Body of pancreas (tissue), 4 donors: ENCODE results near the gene ADGRD2. TPM values are rescaled to one million over a fixed set of nuclear protein-coding genes. Genes with fewer than 3 reads are reported as not detected.

Experiments used
- ATAC-seq: fragments of 150-250 bp; one replicate; pipeline ENCODE4 v1.9.1; 2016
- DNase-seq, 4 donors: peaks; one replicate each; pipeline ENCODE4 v3.0.0-alpha.2; 2019
- H3K27ac ChIP-seq, 4 donors: fragments of 200-600 bp; sonication (generic); 1 replicate in 3 of 4; 2 replicates in 1 of 4; pipeline versions ENCODE4 v1.5.1 to v1.6.1; 2016 to 2019; ENCODE audit warnings: mild to moderate bottlenecking in 1 of 4, mixed read lengths in 1 of 4, moderate library complexity in 1 of 4
- H3K27me3 ChIP-seq, 2 donors: fragments of 200-600 bp; sonication (generic); one replicate each; pipeline ENCODE4 v1.6.0; 2016; ENCODE audit warnings: mild to moderate bottlenecking in 1 of 2
- H3K36me3 ChIP-seq, 2 donors: fragments of 200-600 bp; sonication (generic); replicated peaks in 1 of 2; 2 replicates each; pipeline ENCODE4 v1.5.1; 2016; ENCODE audit warnings: low read depth in 2 of 2; ENCODE audit not compliant: insufficient read depth in 1 of 2
- H3K4me1 ChIP-seq: fragments of 200-600 bp; sonication (generic); one replicate; pipeline ENCODE4 v1.6.0; 2016
- H3K4me3 ChIP-seq, 2 donors: fragments of 200-600 bp; sonication (generic); 1 replicate in 1 of 2; 2 replicates in 1 of 2; pipeline ENCODE4 v1.5.1; 2016 to 2019
- H3K9me3 ChIP-seq, 3 donors: fragments of 200-600 bp; sonication (generic); 1 replicate in 2 of 3; 2 replicates in 1 of 3; pipeline ENCODE4 v1.5.1; 2016
- POLR2A ChIP-seq, 3 donors: fragments of 450-650 bp; IDR thresholded peaks; one replicate each; pipeline ENCODE4 v1.6.1; 2016; ENCODE audit warnings: antibody characterized with exemption in 3 of 3, mild to moderate bottlenecking in 2 of 3
- WGBS, 2 donors: methylation state at CpG; one replicate each; pipeline ENCODE4 v1.1.5; 2017; 5-methylcytosine and 5-hydroxymethylcytosine counted together
- intact Hi-C: fragments of 100-400 bp; cut with DNase I; formaldehyde crosslinking; loops from one replicate; pipeline ENCODE4 v1.15.1; 2023
- total RNA-seq, 2 donors: library from RNA; depleted of rRNA; stranded (reverse); fragments of >200 nt; gene quantifications; one replicate each; pipeline ENCODE4 v1.1.0, GENCODE V29; 2016
- TF ChIP-seq, protein P1 (sequence below), 7 experiments: fragments of 450-650 bp in 4 of 7; fragments of 200-600 bp in 3 of 7; sonication (generic) in 3 of 7; IDR thresholded peaks; one replicate each; pipeline ENCODE4 v1.5.1; 2016 to 2019; ENCODE audit warnings: antibody characterized with exemption in 7 of 7

ADGRD2 gene
- total RNA-seq, 2 donors from 2014 or later, result not detected

DNA sequence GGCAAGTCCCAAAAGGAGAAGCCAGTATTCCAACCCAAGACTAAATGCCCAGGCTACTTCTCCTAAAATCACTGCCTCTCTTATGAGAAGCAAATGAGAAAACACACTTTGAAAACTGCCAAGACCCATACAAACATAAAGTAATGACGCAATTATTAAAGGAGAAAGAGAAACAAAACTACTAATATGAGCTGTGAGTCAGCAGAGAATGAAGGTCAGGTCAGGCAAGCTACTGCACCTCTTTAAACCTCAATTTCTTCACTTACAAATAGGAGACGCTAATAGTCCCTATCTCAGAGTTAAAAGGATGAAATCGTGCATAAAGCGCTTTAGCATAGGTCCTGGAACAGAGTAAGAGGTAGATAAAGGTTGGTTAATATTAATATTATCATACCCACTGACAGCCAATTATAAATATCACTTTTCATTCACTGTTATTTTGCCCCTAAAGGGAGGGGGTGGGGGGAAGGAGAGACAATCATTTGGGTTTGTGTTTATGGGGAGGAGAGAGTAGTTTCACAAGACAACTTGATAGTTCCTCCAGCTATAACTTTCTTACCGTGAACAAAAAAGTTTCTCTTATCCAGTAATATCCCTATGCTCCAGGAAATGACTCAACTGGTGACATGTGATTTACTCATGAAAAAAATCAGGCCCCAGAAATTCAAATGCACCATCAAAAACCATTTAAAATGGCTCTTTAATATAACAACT is 38.6 kb upstream of the ADGRD2 start:
- peaks cover 0 to 30% of the 10 kb centered on the region in 2 donors for H3K36me3 ChIP-seq
- H3K27me3 ChIP-seq, result no peaks in the 10 kb centered on the region
- ATAC-seq (no peak), DNase-seq (no peak)
- no peak for TF ChIP-seq POLR2A (IDR thresholded peaks at IDR 0.05)
- TF ChIP-seq, protein P1, sequence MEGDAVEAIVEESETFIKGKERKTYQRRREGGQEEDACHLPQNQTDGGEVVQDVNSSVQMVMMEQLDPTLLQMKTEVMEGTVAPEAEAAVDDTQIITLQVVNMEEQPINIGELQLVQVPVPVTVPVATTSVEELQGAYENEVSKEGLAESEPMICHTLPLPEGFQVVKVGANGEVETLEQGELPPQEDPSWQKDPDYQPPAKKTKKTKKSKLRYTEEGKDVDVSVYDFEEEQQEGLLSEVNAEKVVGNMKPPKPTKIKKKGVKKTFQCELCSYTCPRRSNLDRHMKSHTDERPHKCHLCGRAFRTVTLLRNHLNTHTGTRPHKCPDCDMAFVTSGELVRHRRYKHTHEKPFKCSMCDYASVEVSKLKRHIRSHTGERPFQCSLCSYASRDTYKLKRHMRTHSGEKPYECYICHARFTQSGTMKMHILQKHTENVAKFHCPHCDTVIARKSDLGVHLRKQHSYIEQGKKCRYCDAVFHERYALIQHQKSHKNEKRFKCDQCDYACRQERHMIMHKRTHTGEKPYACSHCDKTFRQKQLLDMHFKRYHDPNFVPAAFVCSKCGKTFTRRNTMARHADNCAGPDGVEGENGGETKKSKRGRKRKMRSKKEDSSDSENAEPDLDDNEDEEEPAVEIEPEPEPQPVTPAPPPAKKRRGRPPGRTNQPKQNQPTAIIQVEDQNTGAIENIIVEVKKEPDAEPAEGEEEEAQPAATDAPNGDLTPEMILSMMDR (IDR thresholded peaks at IDR 0.05), result no peak
- H3K4me3 ChIP-seq, result no peak overlapping the region
- no peaks in the 10 kb centered on the region for H3K9me3 ChIP-seq
- H3K4me1 ChIP-seq, result peaks cover 20% of the 10 kb centered on the region
- intact Hi-C loops, result no loop called here
- WGBS, 2 donors, result 77 to 80% methylated on average over 5 of the region's 5 CpGs
- no peak overlapping the region for H3K27ac ChIP-seq

DNA sequence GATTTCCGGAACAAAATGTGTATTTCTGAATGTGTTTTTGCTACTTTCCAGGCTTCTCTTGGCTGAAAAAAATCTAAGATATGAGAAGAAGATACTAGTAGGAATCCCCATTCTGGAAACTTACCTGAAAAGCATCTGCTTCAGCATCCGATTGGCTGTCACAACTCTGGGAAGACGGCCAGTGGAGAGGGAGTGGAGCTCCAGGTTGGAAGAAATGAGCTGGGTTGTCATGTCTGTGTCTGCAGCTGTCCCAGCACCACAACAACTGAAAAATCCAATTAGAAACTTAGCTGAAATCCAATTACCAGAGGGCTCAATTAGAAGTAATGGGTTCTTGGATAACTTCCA is 38.0 kb upstream of the ADGRD2 start:
- H3K9me3 ChIP-seq, result no peaks in the 10 kb centered on the region
- intact Hi-C loops, result no loop called here
- 75% methylated on average over 3 of the region's 3 CpGs for WGBS, 2 donors
- H3K36me3 ChIP-seq, result peaks cover 0 to 29% of the 10 kb centered on the region in 2 donors
- ATAC-seq (no peak), DNase-seq (no peak)
- H3K4me3 ChIP-seq, result no peak overlapping the region
- no peaks in the 10 kb centered on the region for H3K27me3 ChIP-seq
- H3K27ac ChIP-seq, result no peak overlapping the region
- peaks cover 20% of the 10 kb centered on the region for H3K4me1 ChIP-seq
- no peak for TF ChIP-seq POLR2A (IDR thresholded peaks at IDR 0.05)
- TF ChIP-seq, protein P1 (IDR thresholded peaks at IDR 0.05), result no peak

DNA sequence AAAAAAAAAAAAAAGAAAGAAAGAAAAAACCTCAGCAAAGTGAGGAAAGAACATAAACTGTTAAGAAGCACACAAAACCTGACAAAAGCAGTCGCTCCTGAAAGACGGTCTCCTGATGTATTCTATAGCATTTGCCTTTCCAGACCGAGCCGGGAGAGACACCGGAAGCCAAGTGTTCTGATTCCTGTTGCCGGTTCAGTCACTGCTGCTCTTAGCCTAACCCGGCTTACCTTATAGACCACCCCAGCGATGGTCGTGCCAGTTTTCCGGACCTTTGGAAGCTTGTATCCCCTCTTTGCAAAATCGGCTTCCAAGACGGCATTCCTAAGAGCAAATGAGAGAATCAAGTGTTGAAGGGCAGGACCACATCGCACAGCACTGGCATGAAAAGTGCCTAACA is 35.6 kb upstream of the ADGRD2 start:
- 9 to 12% methylated on average over 13 of the region's 13 CpGs for WGBS, 2 donors
- no peak for ATAC-seq

DNA sequence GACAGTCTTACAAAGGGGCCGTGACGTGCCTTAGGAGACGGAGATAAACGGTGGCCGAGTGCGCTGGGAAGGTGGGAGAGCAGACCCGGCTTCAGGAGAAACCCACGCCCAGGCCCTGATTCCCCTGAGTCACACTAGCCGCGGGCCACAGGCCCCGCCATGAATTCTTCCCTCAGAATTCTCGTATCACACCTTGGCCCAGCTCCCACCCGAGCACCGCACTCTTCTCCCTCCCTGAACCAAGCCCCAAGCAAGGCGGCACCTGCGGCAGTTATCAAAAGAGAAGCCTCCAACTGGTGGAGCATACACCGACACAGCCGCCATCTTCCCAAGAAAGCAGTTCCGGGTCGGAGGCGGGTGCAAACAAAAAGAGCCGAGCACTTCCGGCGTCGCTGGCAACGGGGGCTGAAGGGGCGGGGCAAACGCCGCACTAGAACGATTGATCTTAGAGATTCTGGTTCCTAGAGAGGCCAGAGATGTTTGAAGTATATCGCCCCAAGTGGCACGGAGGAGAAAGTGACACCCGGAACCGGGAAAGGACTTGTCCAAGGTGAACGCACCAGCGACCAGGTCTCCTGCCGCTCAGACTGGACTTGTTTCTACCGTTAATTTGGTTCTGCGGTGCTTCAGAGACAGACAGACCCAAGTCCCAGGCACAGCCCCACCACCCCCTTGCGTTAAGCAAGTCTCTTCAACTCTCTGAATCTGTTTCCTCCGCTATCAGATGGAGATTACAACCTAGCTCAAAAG is 35.0 kb upstream of the ADGRD2 start, which contains the start of gene PSMB7:
Gene PSMB7 (minus strand): TSS at position 341 of the 750 bp plus-strand sequence. CDS start 17 bp downstream, at position 324.
- TF ChIP-seq, protein P1 (IDR thresholded peaks at IDR 0.05), result peak; percentile 67 to 98 (median 93)
- TF ChIP-seq POLR2A (IDR thresholded peaks at IDR 0.05), result peak in 2 of 3 donors; percentile 69 to 75
- peaks cover 14% of the 10 kb centered on the region for H3K4me1 ChIP-seq
- intact Hi-C loops, result no loop called here
- H3K27me3 ChIP-seq, result no peaks in the 10 kb centered on the region
- H3K27ac ChIP-seq, result peak within 1 kb of the TSS in 2 of 4 donors; percentile 52 to 61
- 5 to 7% methylated on average over 34 to 41 of the region's 41 CpGs for WGBS, 2 donors
- H3K4me3 ChIP-seq, result peak within 1 kb of the TSS; percentile 44 to 91
- DNase-seq, result peak; percentile 96 to 98 (median 98)
- ATAC-seq, result peak; percentile 96
- H3K9me3 ChIP-seq, result no peaks in the 10 kb centered on the region
- H3K36me3 ChIP-seq, result peaks cover 0 to 25% of the 10 kb centered on the region in 2 donors

More for the DNA sequence above, 35.6 kb upstream of the ADGRD2 start:
- H3K4me1 ChIP-seq, result peaks cover 15% of the 10 kb centered on the region
- H3K27ac ChIP-seq, result peak overlapping the region in 1 of 4 donors; percentile 52
- peak overlapping the region; percentile 44 to 91 for H3K4me3 ChIP-seq
- intact Hi-C loops, result no loop called here
- peaks cover 0 to 25% of the 10 kb centered on the region in 2 donors for H3K36me3 ChIP-seq
- TF ChIP-seq POLR2A (IDR thresholded peaks at IDR 0.05), result no peak
- TF ChIP-seq, protein P1 (IDR thresholded peaks at IDR 0.05), result no peak
- no peak for DNase-seq
- H3K9me3 ChIP-seq, result no peaks in the 10 kb centered on the region
- no peaks in the 10 kb centered on the region for H3K27me3 ChIP-seq
